Testis (tissue), 2 donors: ENCODE measurements around the gene BMP7.

Source experiments
- CTCF ChIP-seq, 3 experiments: fragments of 450-650 bp in 2 of 3; fragments of 200-600 bp in 1 of 3; sonication (generic) in 1 of 3; IDR thresholded peaks; one replicate each; pipeline ENCODE4 v1.5.1; 2016 to 2019; ENCODE audit warnings: antibody characterized with exemption in 3 of 3, mild to moderate bottlenecking in 2 of 3, moderate library complexity in 1 of 3
- POLR2A ChIP-seq: fragments of 450-650 bp; IDR thresholded peaks from one replicate; pipeline ENCODE4 v1.6.1; 2017; ENCODE audit warnings: antibody characterized with exemption, mild to moderate bottlenecking, moderate library complexity

- TF ChIP-seq POLR2A: no peak
- TF ChIP-seq CTCF (IDR thresholded peaks at IDR 0.05): no peak
These were observed 119.3 kb downstream of the BMP7 start for GRCh38 chr20:57147185-57147584.
